ENCODE results near the gene TLDC2.

GRCh38 chr20:36873498-36874189, 2.3 kb upstream of the TLDC2 start:
- TF ChIP-seq EZH2 (IDR thresholded peaks at IDR 0.05; ENCODE audit: insufficient read depth, poor library complexity, severe bottlenecking) (no peak), EZH2phosphoT487 (IDR thresholded peaks at IDR 0.05; ENCODE audit: insufficient read depth, low read depth) (no peak)

All from GM23248 (cell line).